Esophagus squamous epithelium (tissue), 4 donors: Measurements from ENCODE around the gene SERPINB7.

ENCODE experiments used
- POLR2A ChIP-seq, 4 donors: fragments of 450-650 bp; IDR thresholded peaks; one replicate each; pipeline ENCODE4 v1.6.1; 2017; ENCODE audit warnings: antibody characterized with exemption in 4 of 4, mild to moderate bottlenecking in 4 of 4, moderate library complexity in 3 of 4
- TF ChIP-seq, protein P1 (sequence below), 6 experiments: fragments of 450-650 bp in 4 of 6; fragments of 200-600 bp in 2 of 6; sonication (generic) in 2 of 6; IDR thresholded peaks; one replicate each; pipeline ENCODE4 v1.5.1; 2016 to 2019; ENCODE audit warnings: antibody characterized with exemption in 6 of 6, mild to moderate bottlenecking in 4 of 6, moderate library complexity in 4 of 6

GRCh38 chr18:63788447-63789096 is 13.4 kb downstream of the SERPINB7 start:
- TF ChIP-seq, protein P1, sequence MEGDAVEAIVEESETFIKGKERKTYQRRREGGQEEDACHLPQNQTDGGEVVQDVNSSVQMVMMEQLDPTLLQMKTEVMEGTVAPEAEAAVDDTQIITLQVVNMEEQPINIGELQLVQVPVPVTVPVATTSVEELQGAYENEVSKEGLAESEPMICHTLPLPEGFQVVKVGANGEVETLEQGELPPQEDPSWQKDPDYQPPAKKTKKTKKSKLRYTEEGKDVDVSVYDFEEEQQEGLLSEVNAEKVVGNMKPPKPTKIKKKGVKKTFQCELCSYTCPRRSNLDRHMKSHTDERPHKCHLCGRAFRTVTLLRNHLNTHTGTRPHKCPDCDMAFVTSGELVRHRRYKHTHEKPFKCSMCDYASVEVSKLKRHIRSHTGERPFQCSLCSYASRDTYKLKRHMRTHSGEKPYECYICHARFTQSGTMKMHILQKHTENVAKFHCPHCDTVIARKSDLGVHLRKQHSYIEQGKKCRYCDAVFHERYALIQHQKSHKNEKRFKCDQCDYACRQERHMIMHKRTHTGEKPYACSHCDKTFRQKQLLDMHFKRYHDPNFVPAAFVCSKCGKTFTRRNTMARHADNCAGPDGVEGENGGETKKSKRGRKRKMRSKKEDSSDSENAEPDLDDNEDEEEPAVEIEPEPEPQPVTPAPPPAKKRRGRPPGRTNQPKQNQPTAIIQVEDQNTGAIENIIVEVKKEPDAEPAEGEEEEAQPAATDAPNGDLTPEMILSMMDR (IDR thresholded peaks at IDR 0.05) = no peak
- no peak for TF ChIP-seq POLR2A (IDR thresholded peaks at IDR 0.05)
